GM12801 (cell line): ENCODE results near the gene KCNG3.

ENCODE experiments used
- CTCF ChIP-seq: IDR thresholded peaks from one replicate; pipeline ENCODE4 v1.5.1; 2011; ENCODE audit warnings: control low read depth; ENCODE audit not compliant: insufficient read length; ENCODE audit errors: extremely low read depth

The KCNG3 gene

GRCh38 chr2:42493468-42494354 is at the start of gene KCNG3:
Gene KCNG3 (minus strand): TSS chr2:42493982. CDS start chr2:42493501, 481 bp downstream.
- TF ChIP-seq CTCF: no peak

- TF ChIP-seq CTCF: no peak
Measured at GRCh38 chr2:42542871-42543270, 49.1 kb upstream of the KCNG3 start.

GRCh38 chr2:42537493-42537892 is 43.7 kb upstream of the KCNG3 start:
- no peak for TF ChIP-seq CTCF

GRCh38 chr2:42532397-42532796 is 38.6 kb upstream of the KCNG3 start:
- TF ChIP-seq CTCF: no peak

GRCh38 chr2:42523341-42523740 is 29.6 kb upstream of the KCNG3 start:
- no peak for TF ChIP-seq CTCF

GRCh38 chr2:42522035-42522434 is 28.3 kb upstream of the KCNG3 start:
- TF ChIP-seq CTCF: no peak

GRCh38 chr2:42519624-42520023 is 25.8 kb upstream of the KCNG3 start:
- TF ChIP-seq CTCF: no peak
